Neural crest cell (in vitro differentiated cells): ENCODE data around the gene AADAT. TPM values are rescaled to one million over a fixed set of nuclear protein-coding genes. Genes with fewer than 3 reads are reported as not detected.

Experiments used
- DNase-seq: peaks from one replicate; pipeline ENCODE4 v3.0.0; 2021; ENCODE audit warnings: low read depth, mixed read lengths, low spot score
- H3K27ac Mint-ChIP-seq: one replicate; pipeline ENCODE4 v1.8.0; 2021; ENCODE audit warnings: mild to moderate bottlenecking, mixed read lengths; ENCODE audit not compliant: unreplicated experiment
- H3K27me3 Mint-ChIP-seq: 2 replicates; pipeline ENCODE4 v1.8.0; 2021; ENCODE audit warnings: low read depth, mild to moderate bottlenecking, mixed read lengths
- H3K36me3 Mint-ChIP-seq: 2 replicates; pipeline ENCODE4 v1.8.0; 2021; ENCODE audit warnings: low read depth, mild to moderate bottlenecking, mixed read lengths
- H3K4me1 Mint-ChIP-seq: 2 replicates; pipeline ENCODE4 v1.8.0; 2021; ENCODE audit warnings: mixed read lengths
- H3K4me3 Mint-ChIP-seq: one replicate; pipeline ENCODE4 v1.8.0; 2021; ENCODE audit warnings: mild to moderate bottlenecking, mixed read lengths
- H3K9me3 Mint-ChIP-seq: 2 replicates; pipeline ENCODE4 v1.8.0; 2021; ENCODE audit warnings: mixed read lengths
- total RNA-seq: library from RNA; stranded (reverse); gene quantifications from 2 replicates; pipeline ENCODE4 v1.2.1, GENCODE V29; 2021
- TF ChIP-seq, protein P1 (sequence below): fragments of 200-600 bp; sonication (generic); conservative IDR thresholded peaks from 2 replicates; pipeline ENCODE4 v1.5.0; 2021; ENCODE audit warnings: antibody characterized with exemption, mild to moderate bottlenecking

The AADAT gene
- total RNA-seq, 1 donor from 2014 or later, result 30.7 TPM

DNA sequence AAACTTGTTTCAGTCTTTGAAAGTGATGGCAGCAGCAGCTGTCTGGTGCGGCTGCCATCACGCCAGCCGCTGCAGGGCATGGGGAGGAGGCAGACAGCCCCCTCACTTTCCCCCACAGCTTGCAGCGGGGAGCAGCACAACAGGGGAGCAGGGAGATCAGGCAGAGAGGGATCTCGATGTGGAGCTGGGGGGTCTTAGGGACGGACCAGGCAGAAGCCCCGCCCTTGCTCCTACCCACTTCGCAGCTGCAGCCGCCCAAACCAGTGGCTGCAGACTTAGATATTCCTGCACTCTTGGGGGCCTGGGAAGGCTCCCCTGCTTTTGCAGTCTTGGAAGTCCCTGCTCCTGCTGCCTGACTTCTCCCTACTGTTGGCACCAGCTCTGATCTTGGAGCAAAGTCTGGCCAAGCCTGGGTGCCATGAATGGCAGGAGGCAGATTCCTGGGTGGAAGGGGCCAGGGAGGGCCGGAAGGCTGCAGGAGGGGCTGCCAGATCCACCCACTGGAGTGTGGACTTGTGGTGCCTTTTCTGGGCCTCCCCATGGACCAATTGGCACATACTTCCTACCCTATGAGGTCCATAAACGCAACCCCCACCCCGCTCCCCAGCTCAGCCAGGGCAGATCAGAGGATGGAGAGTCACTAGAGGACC lies 49.6 kb downstream of the AADAT start:
- no peaks in the 10 kb centered on the region for H3K27me3 Mint-ChIP-seq
- DNase-seq, result no peak
- no peaks in the 10 kb centered on the region for H3K36me3 Mint-ChIP-seq
- TF ChIP-seq, protein P1, sequence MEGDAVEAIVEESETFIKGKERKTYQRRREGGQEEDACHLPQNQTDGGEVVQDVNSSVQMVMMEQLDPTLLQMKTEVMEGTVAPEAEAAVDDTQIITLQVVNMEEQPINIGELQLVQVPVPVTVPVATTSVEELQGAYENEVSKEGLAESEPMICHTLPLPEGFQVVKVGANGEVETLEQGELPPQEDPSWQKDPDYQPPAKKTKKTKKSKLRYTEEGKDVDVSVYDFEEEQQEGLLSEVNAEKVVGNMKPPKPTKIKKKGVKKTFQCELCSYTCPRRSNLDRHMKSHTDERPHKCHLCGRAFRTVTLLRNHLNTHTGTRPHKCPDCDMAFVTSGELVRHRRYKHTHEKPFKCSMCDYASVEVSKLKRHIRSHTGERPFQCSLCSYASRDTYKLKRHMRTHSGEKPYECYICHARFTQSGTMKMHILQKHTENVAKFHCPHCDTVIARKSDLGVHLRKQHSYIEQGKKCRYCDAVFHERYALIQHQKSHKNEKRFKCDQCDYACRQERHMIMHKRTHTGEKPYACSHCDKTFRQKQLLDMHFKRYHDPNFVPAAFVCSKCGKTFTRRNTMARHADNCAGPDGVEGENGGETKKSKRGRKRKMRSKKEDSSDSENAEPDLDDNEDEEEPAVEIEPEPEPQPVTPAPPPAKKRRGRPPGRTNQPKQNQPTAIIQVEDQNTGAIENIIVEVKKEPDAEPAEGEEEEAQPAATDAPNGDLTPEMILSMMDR, result no peak
- no peak overlapping the region for H3K27ac Mint-ChIP-seq
- no peaks in the 10 kb centered on the region for H3K4me1 Mint-ChIP-seq
- H3K9me3 Mint-ChIP-seq, result no peaks in the 10 kb centered on the region
- H3K4me3 Mint-ChIP-seq, result no peak overlapping the region

DNA sequence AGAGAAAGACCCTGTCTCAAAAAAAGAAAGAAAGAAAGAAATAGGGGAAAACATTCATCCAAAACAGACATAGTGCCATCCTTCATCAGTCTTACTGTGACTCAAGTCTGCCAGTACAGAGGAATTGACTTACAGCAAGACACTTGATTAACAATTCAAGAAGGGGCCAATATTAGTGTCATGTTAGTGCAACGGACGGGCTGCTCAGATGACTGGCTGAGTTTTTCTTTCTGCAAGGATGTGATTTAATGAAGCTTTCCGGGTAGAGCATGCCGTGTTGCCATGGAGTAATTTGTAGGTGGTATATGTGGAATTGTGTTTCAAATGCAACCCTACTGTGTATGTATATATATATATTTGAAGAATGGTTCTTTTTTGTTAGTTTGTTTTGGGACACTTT lies 51.0 kb downstream of the AADAT start:
- no peak overlapping the region for H3K4me3 Mint-ChIP-seq
- TF ChIP-seq, protein P1, result no peak
- H3K27ac Mint-ChIP-seq, result no peak overlapping the region
- peaks cover 3% of the 10 kb centered on the region for H3K4me1 Mint-ChIP-seq
- DNase-seq, result no peak
- no peaks in the 10 kb centered on the region for H3K9me3 Mint-ChIP-seq
- no peaks in the 10 kb centered on the region for H3K27me3 Mint-ChIP-seq
- H3K36me3 Mint-ChIP-seq, result no peaks in the 10 kb centered on the region

DNA sequence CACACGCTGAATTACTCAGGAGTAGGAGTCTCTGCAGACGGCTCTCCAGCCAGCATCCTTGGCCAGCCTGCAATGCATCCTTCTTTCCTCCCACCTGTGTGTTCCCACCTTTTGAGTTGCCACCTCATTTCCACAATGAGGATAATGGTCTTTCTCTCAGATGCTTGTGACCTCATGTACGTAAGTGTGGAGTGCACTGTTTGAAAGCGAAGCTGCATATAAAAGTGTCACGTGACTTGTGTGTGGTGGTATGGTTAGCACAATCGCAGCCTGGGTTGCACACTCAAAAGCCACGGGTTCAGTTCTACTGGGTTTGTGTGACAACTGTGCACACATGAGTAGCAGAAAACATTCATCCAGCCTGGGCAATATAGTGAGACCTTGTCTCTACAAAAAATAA lies 51.5 kb downstream of the AADAT start:
- no peak for DNase-seq
- H3K36me3 Mint-ChIP-seq, result no peaks in the 10 kb centered on the region
- H3K9me3 Mint-ChIP-seq, result no peaks in the 10 kb centered on the region
- peaks cover 4% of the 10 kb centered on the region for H3K4me1 Mint-ChIP-seq
- H3K4me3 Mint-ChIP-seq, result no peak overlapping the region
- no peaks in the 10 kb centered on the region for H3K27me3 Mint-ChIP-seq
- TF ChIP-seq, protein P1, result no peak
- H3K27ac Mint-ChIP-seq, result no peak overlapping the region

DNA sequence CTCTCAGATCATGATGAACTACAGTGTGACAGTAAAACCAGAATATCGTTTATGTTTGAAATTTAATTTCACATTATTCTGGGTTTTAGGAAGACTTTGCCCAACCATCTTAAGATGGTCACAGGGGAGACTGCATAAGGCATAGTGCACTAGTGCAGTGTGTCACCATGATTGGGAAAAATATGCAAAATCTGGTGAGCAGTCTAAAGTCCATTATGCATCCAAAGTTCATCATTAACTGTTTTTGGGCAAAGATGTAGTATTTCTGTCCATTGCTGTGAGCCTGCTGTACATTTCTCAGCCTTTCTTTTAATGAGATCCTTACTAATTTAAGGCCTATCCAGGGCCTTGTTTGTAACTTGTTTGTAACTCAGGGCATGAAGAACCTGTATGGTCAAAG lies 52.3 kb downstream of the AADAT start:
- TF ChIP-seq, protein P1, result no peak
- H3K27ac Mint-ChIP-seq, result no peak overlapping the region
- H3K4me1 Mint-ChIP-seq, result peaks cover 4% of the 10 kb centered on the region
- H3K9me3 Mint-ChIP-seq, result no peaks in the 10 kb centered on the region
- H3K4me3 Mint-ChIP-seq, result no peak overlapping the region
- DNase-seq, result no peak
- no peaks in the 10 kb centered on the region for H3K27me3 Mint-ChIP-seq
- H3K36me3 Mint-ChIP-seq, result no peaks in the 10 kb centered on the region

DNA sequence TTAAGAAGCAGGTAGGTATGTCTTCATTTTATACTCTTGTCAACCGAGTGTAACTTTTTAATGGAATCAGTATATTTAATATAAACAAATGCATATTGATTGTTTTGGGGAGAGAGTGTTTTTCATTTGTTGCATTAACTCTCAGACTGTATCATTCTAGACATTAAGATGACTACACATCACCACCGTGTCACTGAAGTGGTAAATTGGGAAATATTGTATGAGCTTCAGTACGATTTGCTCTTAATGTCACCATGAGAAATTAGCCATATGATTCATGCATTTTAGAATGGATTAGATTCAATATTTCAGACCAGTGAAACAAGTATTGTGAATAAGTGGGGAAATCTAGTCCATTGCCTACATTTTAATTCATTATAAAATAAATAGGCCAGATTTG lies 53.9 kb downstream of the AADAT start:
- Mint-ChIP-seq H3K27ac (no peak overlapping the region), H3K27me3 (peaks cover 2% of the 10 kb centered on the region), H3K4me3 (no peak overlapping the region), H3K4me1 (peaks cover 4% of the 10 kb centered on the region), H3K36me3 (no peaks in the 10 kb centered on the region), H3K9me3 (no peaks in the 10 kb centered on the region)
- no peak for DNase-seq
- TF ChIP-seq, protein P1, result no peak
